NOMO-1 treated with DMSO at 0.1 percent for 48 hours (cell line): ENCODE results near the gene LIF.

ENCODE experiments used
- DNase-seq: peaks from one replicate; lab custom pipeline; 2025; ENCODE audit not compliant: unreplicated experiment; lab: John Stamatoyannopoulos, UW

Gene LIF

GRCh38 chr22:30195245-30196140 is 51.1 kb downstream of the LIF start:
- DNase-seq = peak; percentile 38

- peak; percentile 81 for DNase-seq
Measured at GRCh38 chr22:30193031-30193775, 53.4 kb downstream of the LIF start.

DNA sequence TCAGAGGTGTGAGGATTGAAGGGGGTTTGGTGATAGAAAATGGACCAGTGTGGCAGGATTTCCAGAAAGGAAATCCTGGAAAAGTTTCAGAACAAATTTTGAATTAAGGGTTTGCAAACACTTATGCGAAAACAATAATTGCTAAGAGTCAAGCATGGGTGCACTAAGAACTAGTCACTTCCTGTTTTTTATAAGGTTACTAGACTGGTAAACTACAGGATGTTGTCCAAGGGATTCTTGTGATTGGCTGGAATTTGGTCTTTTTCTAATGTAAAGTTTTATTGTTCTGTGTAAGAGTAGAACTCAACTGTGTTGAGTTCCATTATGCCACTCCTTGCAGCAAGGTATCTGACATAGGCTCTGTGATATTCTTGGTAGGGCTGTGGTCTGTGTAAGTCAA is 54.1 kb downstream of the LIF start:
- peak; percentile 56 for DNase-seq

DNA sequence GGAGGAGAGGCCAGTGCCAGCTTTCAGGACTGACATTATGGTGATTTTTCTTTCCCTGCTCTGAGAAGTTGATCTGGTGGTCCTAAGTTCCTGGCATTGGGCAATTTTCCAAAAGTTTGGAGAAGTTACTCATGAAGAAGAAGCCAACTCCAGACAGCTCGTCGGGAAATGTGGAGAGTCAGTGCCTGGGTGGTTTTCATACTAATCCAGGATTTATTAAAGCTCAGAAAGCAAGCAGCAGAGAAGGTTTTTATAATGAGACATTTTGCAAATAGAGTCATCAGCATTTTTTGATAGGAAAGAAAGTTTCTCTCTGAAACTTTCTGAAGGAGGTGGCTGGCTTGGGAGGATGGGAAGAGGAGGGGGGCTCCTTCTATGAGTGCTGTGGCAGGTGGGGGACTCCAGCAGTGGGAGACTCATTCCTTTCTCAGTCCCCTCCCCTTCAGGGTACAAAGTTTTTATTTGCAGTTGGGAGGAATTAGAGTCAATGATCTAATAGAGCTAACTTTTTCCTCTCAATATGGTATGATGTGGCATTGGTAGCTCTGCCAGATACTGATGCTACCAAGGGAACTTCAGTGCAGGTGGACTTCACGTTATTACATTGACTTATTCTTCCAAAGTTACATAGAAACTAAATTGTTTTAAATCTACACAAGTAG is 55.4 kb downstream of the LIF start:
- no peak for DNase-seq

- DNase-seq = no peak
Measured at GRCh38 chr22:30190574-30190973, 56.0 kb downstream of the LIF start.
